ENCODE data around the gene DCXR. TPM values are rescaled to one million over a fixed set of nuclear protein-coding genes. Genes with fewer than 3 reads are reported as not detected.

Gene DCXR
- total RNA-seq, 4 donors from 2014 or later, result 49.4 to 117 (median 71.3) TPM

- 76% methylated on average over 12 of the region's 79 CpGs; no CpG with 5 or more reads in 1 of the 2 donors for WGBS, 2 donors (ENCODE audit: low coverage in 1 of 2)
- in situ Hi-C loops (cut with MboI; ENCODE audit: low pct_ligation_motif_present in 1 of 4, low pct_unique_long_range_greater_than_20kb in 1 of 4, low sequenced_read_pairs in 3 of 4), result no loop called here
- Histone ChIP-seq H3K27ac (peak overlapping the region; percentile 62 to 84 (median 74)), H3K36me3 (peaks cover 0 to 4% (median 0%) of the 10 kb centered on the region in 4 donors), H3K4me3 (peak overlapping the region; percentile 77 to 88 (median 84)), H3K9me3 (no peaks in the 10 kb centered on the region), H3K27me3 (no peaks in the 10 kb centered on the region), H3K4me1 (peaks cover 12 to 28% (median 27%) of the 10 kb centered on the region in 4 donors)
- TF ChIP-seq EP300 (IDR thresholded peaks at IDR 0.05; ENCODE audit: low read depth) (no peak), POLR2AphosphoS5 (IDR thresholded peaks at IDR 0.05) (no peak), CTCF (IDR thresholded peaks at IDR 0.05) (no peak), POLR2A (IDR thresholded peaks at IDR 0.05) (no peak)
- intact Hi-C loops (cut with DNase I; ENCODE audit: low total_unique reads), result no loop called here
- DNase-seq, result no peak
Measured at GRCh38 chr17:82050761-82051641, 13.5 kb upstream of the DCXR start.

- Histone ChIP-seq H3K27ac (peak overlapping the region in 1 of 4 donors; percentile 84), H3K4me1 (peaks cover 12 to 28% (median 27%) of the 10 kb centered on the region in 4 donors), H3K36me3 (peaks cover 0 to 4% (median 0%) of the 10 kb centered on the region in 4 donors), H3K9me3 (no peaks in the 10 kb centered on the region), H3K4me3 (peak overlapping the region in 1 of 4 donors; percentile 87), H3K27me3 (no peaks in the 10 kb centered on the region)
- WGBS, 2 donors (ENCODE audit: low coverage in 1 of 2), result 91% methylated on average over 28 of the region's 28 CpGs; no CpG with 5 or more reads in 1 of the 2 donors
- in situ Hi-C loops (cut with MboI; ENCODE audit: low pct_ligation_motif_present in 1 of 4, low pct_unique_long_range_greater_than_20kb in 1 of 4, low sequenced_read_pairs in 3 of 4), result no loop called here
- no peak for TF ChIP-seq EP300 (IDR thresholded peaks at IDR 0.05; ENCODE audit: low read depth)
- TF ChIP-seq POLR2AphosphoS5 (IDR thresholded peaks at IDR 0.05), result no peak
- TF ChIP-seq POLR2A (IDR thresholded peaks at IDR 0.05), result no peak
- no peak for TF ChIP-seq CTCF (IDR thresholded peaks at IDR 0.05)
- intact Hi-C loops (cut with DNase I; ENCODE audit: low total_unique reads), result no loop called here
- DNase-seq, result no peak
Measured at GRCh38 chr17:82050152-82050760, 12.8 kb upstream of the DCXR start.

GRCh38 chr17:82049521-82049971 lies 12.0 kb upstream of the DCXR start:
- no peak for TF ChIP-seq POLR2A (IDR thresholded peaks at IDR 0.05)
- no peak for TF ChIP-seq EP300 (IDR thresholded peaks at IDR 0.05; ENCODE audit: low read depth)
- TF ChIP-seq POLR2AphosphoS5 (IDR thresholded peaks at IDR 0.05), result no peak
- TF ChIP-seq CTCF (IDR thresholded peaks at IDR 0.05), result no peak
- no peak overlapping the region for H3K27ac ChIP-seq
- DNase-seq, result no peak
- WGBS, 2 donors (ENCODE audit: low coverage in 1 of 2), result 81% methylated on average over 11 of the region's 16 CpGs; no CpG with 5 or more reads in 1 of the 2 donors
- no peak overlapping the region for H3K4me3 ChIP-seq
- in situ Hi-C loops (cut with MboI; ENCODE audit: low pct_ligation_motif_present in 1 of 4, low pct_unique_long_range_greater_than_20kb in 1 of 4, low sequenced_read_pairs in 3 of 4), result loop anchor here in 2 of 4 donors (25.0 kb wide), 1 partner anchor 113 kb away; no protein-coding TSS in a partner anchor
- no peaks in the 10 kb centered on the region for H3K36me3 ChIP-seq
- intact Hi-C loops (cut with DNase I; ENCODE audit: low total_unique reads), result no loop called here
- no peaks in the 10 kb centered on the region for H3K27me3 ChIP-seq
- H3K9me3 ChIP-seq, result no peaks in the 10 kb centered on the region
- peaks cover 12 to 28% (median 27%) of the 10 kb centered on the region in 4 donors for H3K4me1 ChIP-seq

- in situ Hi-C loops (cut with MboI; ENCODE audit: low pct_ligation_motif_present in 1 of 4, low pct_unique_long_range_greater_than_20kb in 1 of 4, low sequenced_read_pairs in 3 of 4), result loop anchor here in 2 of 4 donors (25.0 kb wide), 1 partner anchor 113 kb away; no protein-coding TSS in a partner anchor
Measured at GRCh38 chr17:82049106-82049505, 11.6 kb upstream of the DCXR start.

More at GRCh38 chr17:82049106-82049505, 11.6 kb upstream of the DCXR start:
- no peak overlapping the region for H3K4me3 ChIP-seq
- no peak for DNase-seq
- peaks cover 12 to 28% (median 27%) of the 10 kb centered on the region in 4 donors for H3K4me1 ChIP-seq
- H3K27ac ChIP-seq, result no peak overlapping the region
- no peaks in the 10 kb centered on the region for H3K27me3 ChIP-seq
- TF ChIP-seq EP300 (IDR thresholded peaks at IDR 0.05; ENCODE audit: low read depth), result no peak
- TF ChIP-seq CTCF (IDR thresholded peaks at IDR 0.05), result no peak
- TF ChIP-seq POLR2A (IDR thresholded peaks at IDR 0.05), result no peak
- TF ChIP-seq POLR2AphosphoS5 (IDR thresholded peaks at IDR 0.05), result no peak
- no peaks in the 10 kb centered on the region for H3K9me3 ChIP-seq
- intact Hi-C loops (cut with DNase I; ENCODE audit: low total_unique reads), result no loop called here
- no peaks in the 10 kb centered on the region for H3K36me3 ChIP-seq
- WGBS, 2 donors (ENCODE audit: low coverage in 1 of 2), result 62 to 85% methylated on average over 3 to 8 of the region's 8 CpGs

Measured in transverse colon (tissue), 4 donors.